ENCODE measurements around the gene ABCC4. TPM values are rescaled to one million over a fixed set of nuclear protein-coding genes. Genes with fewer than 3 reads are reported as not detected.

Gene ABCC4
- total and polyA plus RNA-seq, 2 of the 13 experiments (the other 11 are each of a cell fraction or from before 2014, with no cell fraction given), result 4.2 to 11.3 TPM

GRCh38 chr13:94987869-94988268 is 313.4 kb downstream of the ABCC4 start (continued):
- TF ChIP-seq GZF1 (CRISPR knock-in tag; IDR thresholded peaks at IDR 0.05), result no peak
- TF ChIP-seq PHF5A (CRISPR knock-in tag; IDR thresholded peaks at IDR 0.05; ENCODE audit: low read depth, unreplicated experiment), result no peak

GRCh38 chr13:94987081-94987480 is 314.2 kb downstream of the ABCC4 start:
- Histone ChIP-seq H3K36me3 (replicated peaks in 1 of 2; ENCODE audit: control insufficient read depth in 1 of 2, insufficient read depth in 2 of 2, low read length in 2 of 2) (no peaks in the 10 kb centered on the region), H3K79me2 (ENCODE audit: insufficient read depth, low read length) (no peaks in the 10 kb centered on the region), H2AFZ (ENCODE audit: low read length) (no peak overlapping the region), H3K4me2 (ENCODE audit: low read depth, low read length) (no peak overlapping the region), H3K4me1 (ENCODE audit: insufficient read depth, low read length) (no peaks in the 10 kb centered on the region), H3K27ac (ENCODE audit: extremely low read length, insufficient read depth, low read length) (no peak overlapping the region), H3K9me3 (ENCODE audit: low read length) (no peaks in the 10 kb centered on the region), H3K9ac (ENCODE audit: insufficient read depth, low read depth, low read length) (no peak overlapping the region), H4K20me1 (ENCODE audit: insufficient read depth, low read length) (no peaks in the 10 kb centered on the region), H3K4me3 (replicated peaks in 1 of 3; ENCODE audit: insufficient read depth in 1 of 3, low read depth in 2 of 3, low read length in 3 of 3) (no peak overlapping the region), H3K27me3 (ENCODE audit: control insufficient read depth in 1 of 2, insufficient read depth in 2 of 2, low read length in 2 of 2) (peaks cover 0 to 5% of the 10 kb centered on the region in 2 experiments; a peak in 1 of 5 replicates)
- intact Hi-C loops (cut with micrococcal nuclease; ENCODE audit: unreplicated experiment), result no loop called here
- ATAC-seq, result no peak
- ChIA-PET CTCF (ENCODE audit: low intra/inter-chr PET ratio, low total read pairs) (no interaction called here), POLR2A (no interaction called here)
- WGBS (ENCODE audit: low lambda C conversion rate), result 56% methylated on average over 5 of the region's 5 CpGs
- in situ Hi-C loops (cut with HindIII; ENCODE audit: extremely low pct_ligation_motif_present, low pct_unique_long_range_greater_than_20kb), result no loop called here
- TF ChIP-seq MXD1 (CRISPR knock-in tag; IDR thresholded peaks at IDR 0.05) (no peak), HES4 (CRISPR knock-in tag; IDR thresholded peaks at IDR 0.05; ENCODE audit: borderline replicate concordance) (no peak), GMEB1 (CRISPR knock-in tag; IDR thresholded peaks at IDR 0.05; ENCODE audit: borderline replicate concordance) (no peak), SP2 (CRISPR knock-in tag; IDR thresholded peaks at IDR 0.05) (no peak), ZNF124 (CRISPR knock-in tag; IDR thresholded peaks at IDR 0.05) (no peak)
- no TSS peak for BruUV-seq (replicated peaks)
- FAIRE-seq, result no peak
- no peak for DNase-seq (ENCODE audit: low spot score)

Data from HepG2 (cell line).